B cell (primary cell): ENCODE measurements around the gene HAVCR2. TPM values are rescaled to one million over a fixed set of nuclear protein-coding genes. Genes with fewer than 3 reads are reported as not detected.

Experiments
- ATAC-seq: fragments of 200-7000 bp; cut with Tn5 transposase; one replicate; pipeline ENCODE4 v1.10.0; 2021; ENCODE audit warnings: low read depth, mild to moderate bottlenecking, moderate number of reproducible peaks, moderate library complexity
- CTCF ChIA-PET: fragments of 350-600 bp; sonication (Branson Sonifier 250); formaldehyde crosslinking; loops from one replicate; lab custom pipeline; 2021; ENCODE audit warnings: antibody characterized with exemption, inconsistent platforms; lab: Charles Lee
- POLR2A ChIA-PET: fragments of 350-600 bp; sonication (Branson Sonifier 250); formaldehyde crosslinking; loops from one replicate; lab custom pipeline; 2021; ENCODE audit warnings: antibody characterized with exemption; lab: Charles Lee
- DNase-seq: peaks from one replicate; pipeline ENCODE4 v3.0.0; 2013
- H2AFZ ChIP-seq: 2 replicates; pipeline ENCODE4 v1.6.1; 2012; ENCODE audit warnings: mild to moderate bottlenecking, low read depth, low read length; ENCODE audit not compliant: insufficient read depth, poor library complexity, severe bottlenecking
- H3K27ac ChIP-seq, 2 donors: 1 replicate in 1 of 2; 2 replicates in 1 of 2; pipeline ENCODE4 v1.5.1; 2012 to 2013; ENCODE audit warnings: low read length in 2 of 2, mild to moderate bottlenecking in 2 of 2, moderate library complexity in 1 of 2
- H3K27me3 ChIP-seq, 4 experiments: fragments of 200-600 bp in 1 of 4; sonication (generic) in 1 of 4; replicated peaks in 1 of 4; 1 replicate in 2 of 4; 2 replicates in 2 of 4; pipeline versions ENCODE4 v1.6.1 to v1.7.0; 2013 to 2016; ENCODE audit warnings: low read length in 3 of 4, mild to moderate bottlenecking in 2 of 4, mixed read lengths in 1 of 4, moderate library complexity in 1 of 4; ENCODE audit not compliant: insufficient read depth in 4 of 4, control insufficient read depth in 3 of 4; ENCODE audit errors: control extremely low read depth in 1 of 4
- H3K36me3 ChIP-seq, 2 experiments: replicated peaks in 1 of 2; 1 replicate in 1 of 2; 2 replicates in 1 of 2; pipeline versions ENCODE4 v1.6.1 to v1.7.1; 2013; ENCODE audit warnings: low read length in 1 of 2; ENCODE audit not compliant: insufficient read depth in 2 of 2, control insufficient read depth in 1 of 2; ENCODE audit errors: control extremely low read depth in 1 of 2, extremely low read depth in 1 of 2
- H3K4me1 ChIP-seq, 2 donors: fragments of 200-600 bp in 1 of 2; sonication (generic) in 1 of 2; 1 replicate in 1 of 2; 2 replicates in 1 of 2; pipeline versions ENCODE4 v1.5.1 to v1.6.1; 2013 to 2017; ENCODE audit warnings: low read length in 2 of 2; ENCODE audit not compliant: control insufficient read depth in 2 of 2, insufficient read depth in 2 of 2
- H3K4me2 ChIP-seq: replicated peaks from 2 replicates; pipeline ENCODE3; 2012; ENCODE audit warnings: mild to moderate bottlenecking, low read depth, low read length; ENCODE audit not compliant: poor library complexity, severe bottlenecking
- H3K4me3 ChIP-seq, 5 experiments: fragments of 200-600 bp in 1 of 5; sonication (generic) in 1 of 5; 1 replicate in 3 of 5; 2 replicates in 2 of 5; pipeline versions ENCODE4 v1.5.1 to v1.7.0; 2011 to 2016; ENCODE audit warnings: low read length in 4 of 5, mild to moderate bottlenecking in 4 of 5, low read depth in 2 of 5, control low read depth in 1 of 5, moderate library complexity in 1 of 5; ENCODE audit not compliant: insufficient read depth in 1 of 5; ENCODE audit errors: control extremely low read depth in 1 of 5, extremely low read depth in 1 of 5
- H3K79me2 ChIP-seq: fragments of 200-600 bp; sonication (generic); one replicate; pipeline ENCODE4 v1.6.0; 2016; ENCODE audit warnings: low read length; ENCODE audit not compliant: control insufficient read depth, insufficient read depth
- H3K9ac ChIP-seq: fragments of 200-600 bp; sonication (generic); 2 replicates; pipeline ENCODE4 v1.6.1; 2017; ENCODE audit warnings: mild to moderate bottlenecking, low read length, moderate library complexity
- H3K9me3 ChIP-seq, 3 donors: one replicate each; pipeline versions ENCODE4 v1.6.1 to v1.7.1; 2013; ENCODE audit warnings: low read length in 2 of 3; ENCODE audit not compliant: control insufficient read depth in 2 of 3, insufficient read depth in 1 of 3; ENCODE audit errors: control extremely low read depth in 1 of 3
- H4K20me1 ChIP-seq: 2 replicates; pipeline ENCODE4 v1.6.0; 2012; ENCODE audit warnings: mild to moderate bottlenecking, low read length; ENCODE audit not compliant: insufficient read depth, control insufficient read depth, poor library complexity, severe bottlenecking
- H3K27ac Mint-ChIP-seq: one replicate; pipeline ENCODE4 v1.8.0; 2021; ENCODE audit warnings: mixed read lengths
- H3K27me3 Mint-ChIP-seq: one replicate; pipeline ENCODE4 v1.8.0; 2021; ENCODE audit warnings: mixed read lengths
- H3K4me1 Mint-ChIP-seq: one replicate; pipeline ENCODE4 v1.8.0; 2021; ENCODE audit warnings: mixed read lengths
- H3K4me3 Mint-ChIP-seq: one replicate; pipeline ENCODE4 v1.8.0; 2021; ENCODE audit warnings: mixed read lengths
- H3K9me3 Mint-ChIP-seq: one replicate; pipeline ENCODE4 v1.8.0; 2022; ENCODE audit warnings: mixed read lengths; ENCODE audit not compliant: insufficient read depth
- CTCF ChIP-seq: fragments of 200-600 bp; IDR thresholded peaks from one replicate; pipeline ENCODE4 v1.8.0; 2022; ENCODE audit warnings: antibody characterized with exemption, mild to moderate bottlenecking
- EZH2 ChIP-seq: IDR thresholded peaks from 2 replicates; pipeline ENCODE4 v1.6.1; 2012; ENCODE audit warnings: borderline replicate concordance, low read depth, mild to moderate bottlenecking, moderate library complexity, low read length; ENCODE audit not compliant: insufficient read depth, poor library complexity, severe bottlenecking
- WGBS: methylation state at CpG from one replicate; pipeline ENCODE4 v1.1.5; 2013; ENCODE audit warnings: missing lambda C conversion rate; ENCODE audit not compliant: insufficient coverage; 5-methylcytosine and 5-hydroxymethylcytosine counted together
- intact Hi-C: fragments of 100-400 bp; cut with micrococcal nuclease; formaldehyde crosslinking; loops from one replicate; pipeline ENCODE4 v1.10.0; 2022
- polyA minus RNA-seq: library from RNA; depleted of rRNA, polyadenylated mRNA; stranded (reverse); fragments of >200 nt; gene quantifications from 2 replicates; pipeline ENCODE4 v1.2.3, GENCODE V29; 2012
- polyA plus RNA-seq: library from polyadenylated mRNA; depleted of rRNA; stranded (reverse); fragments of >200 nt; gene quantifications from 2 replicates; pipeline ENCODE4 v1.2.3, GENCODE V29; 2012
- total RNA-seq, 2 donors: library from RNA; stranded (reverse); fragments of 120-200 nt in 1 of 2; gene quantifications; 1 replicate in 1 of 2; 2 replicates in 1 of 2; pipeline versions ENCODE4 v1.2.3 to v1.2.4, GENCODE V29; 2013 to 2022

The HAVCR2 gene
- 2.3 and 2.6 TPM in 2 replicates for total RNA-seq
- 2.4 TPM for total RNA-seq (2013)
- 0.55 and 0.64 TPM in 2 replicates for polyA plus RNA-seq
- polyA minus RNA-seq, result 1.7 and 2.7 TPM in 2 replicates

DNA sequence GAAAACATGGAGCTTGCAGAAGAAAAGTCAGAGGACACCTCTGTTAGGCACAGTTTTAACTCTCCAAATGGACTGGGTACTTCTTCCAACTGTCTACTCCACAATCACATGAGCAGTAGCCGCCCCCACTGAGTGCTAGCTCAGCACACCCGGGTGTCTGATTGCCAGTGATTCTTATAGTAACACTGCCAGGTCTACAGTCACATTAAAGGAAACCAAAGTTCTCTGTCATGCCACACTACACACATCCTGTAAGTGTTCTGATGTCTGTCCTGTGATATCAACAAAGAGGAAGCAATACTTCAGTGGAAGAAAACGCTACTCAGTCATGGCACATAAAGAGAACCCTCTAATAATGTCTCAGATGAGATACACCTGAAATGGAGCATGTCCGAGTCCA, at the start of gene HAVCR2:
TSS of gene HAVCR2 (minus strand) at position 69 of the 400 bp plus-strand sequence. CDS start at position 8, 61 bp downstream.
- peak within 1 kb of the TSS; percentile 70 for H3K4me2 ChIP-seq
- Mint-ChIP-seq H3K9me3 (no peaks in the 10 kb centered on the region), H3K4me3 (peak within 1 kb of the TSS; percentile 83), H3K27ac (peak within 1 kb of the TSS; percentile 87), H3K27me3 (no peaks in the 10 kb centered on the region), H3K4me1 (peaks cover 36% of the 10 kb centered on the region)
- peak within 1 kb of the TSS in 4 of 5 experiments; percentile 3 to 25 (median 14) for H3K4me3 ChIP-seq
- intact Hi-C loops, result no loop called here
- H3K27me3 ChIP-seq, result no peaks in the 10 kb centered on the region
- no peaks in the 10 kb centered on the region for H3K79me2 ChIP-seq
- H2AFZ ChIP-seq, result peak within 1 kb of the TSS; percentile 74
- no peaks in the 10 kb centered on the region for H3K9me3 ChIP-seq
- H3K9ac ChIP-seq, result peak within 1 kb of the TSS; percentile 46
- peak within 1 kb of the TSS; percentile 72 to 86 for H3K27ac ChIP-seq
- TF ChIP-seq CTCF (no peak), EZH2 (no peak)
- DNase-seq (peak; percentile 67), ATAC-seq (peak; percentile 80)
- peaks cover 31 to 37% of the 10 kb centered on the region in 2 donors for H3K4me1 ChIP-seq
- no peaks in the 10 kb centered on the region for H4K20me1 ChIP-seq
- POLR2A ChIA-PET, result no interaction called here
- H3K36me3 ChIP-seq, result no peaks in the 10 kb centered on the region
- 8% methylated on average over 4 of the region's 4 CpGs for WGBS
- CTCF ChIA-PET, result interaction anchor here (1.6 kb wide), 1 partner anchor 33 kb away, joined by 5 read pairs; the partner anchor contains the start of gene MED7

GRCh38 chr5:157157293-157157891, 48.5 kb upstream of the HAVCR2 start:
- TF ChIP-seq CTCF (no peak), EZH2 (no peak)
- Histone ChIP-seq H2AFZ (no peak overlapping the region), H3K27ac (no peak overlapping the region), H3K9me3 (no peaks in the 10 kb centered on the region), H3K4me2 (no peak overlapping the region), H3K9ac (no peak overlapping the region), H3K27me3 (no peaks in the 10 kb centered on the region), H3K4me3 (no peak overlapping the region), H3K4me1 (no peaks in the 10 kb centered on the region), H4K20me1 (no peaks in the 10 kb centered on the region), H3K79me2 (no peaks in the 10 kb centered on the region), H3K36me3 (no peaks in the 10 kb centered on the region)
- no peak overlapping the region for H3K27ac Mint-ChIP-seq
- H3K27me3 Mint-ChIP-seq, result no peaks in the 10 kb centered on the region
- CTCF ChIA-PET, result interaction anchor here (0.7 to 1.7 kb wide), 3 partner anchors 8 to 171 kb away, joined by 3 to 4 read pairs (median 4); no protein-coding TSS in a partner anchor
- no peak for DNase-seq
- no peaks in the 10 kb centered on the region for H3K4me1 Mint-ChIP-seq
- no peak for ATAC-seq
- POLR2A ChIA-PET, result interaction anchor here (0.6 kb wide), 1 partner anchor 84 kb away, joined by 4 read pairs; no protein-coding TSS in a partner anchor
- no peaks in the 10 kb centered on the region for H3K9me3 Mint-ChIP-seq
- no CpG with 5 or more reads among the region's 1 CpG for WGBS
- H3K4me3 Mint-ChIP-seq, result no peak overlapping the region
- intact Hi-C loops, result loop anchor here (10.0 kb wide), 1 partner anchor 47 kb away; no protein-coding TSS in a partner anchor
